T-helper 1 cell (primary cell): ENCODE data around the gene VGF.
"Not testable (repeated sequence)": the region's sequence is repeated elsewhere in the genome, so short reads cannot be mapped to it uniquely, and the experiment has no call there.

Experiments
- DNase-seq, 5 donors: peaks; one replicate each; pipeline ENCODE4 v3.0.0-alpha.2; 2012 to 2020

The VGF gene

GRCh38 chr7:101134399-101134980 is 30.9 kb downstream of the VGF start:
- DNase-seq: no peak

- no peak for DNase-seq
Observed at GRCh38 chr7:101133621-101134398, 31.6 kb downstream of the VGF start.

GRCh38 chr7:101132626-101133600 is 32.5 kb downstream of the VGF start:
- not testable (repeated sequence) for DNase-seq

- no peak for DNase-seq
Observed at GRCh38 chr7:101129603-101130117, 35.7 kb downstream of the VGF start.

- DNase-seq: no peak
Observed at GRCh38 chr7:101128040-101128834, 37.1 kb downstream of the VGF start.

- no peak for DNase-seq
Observed at GRCh38 chr7:101127460-101128039, 37.8 kb downstream of the VGF start.

- peak in 4 of 5 donors; percentile 12 to 65 (median 20) for DNase-seq
Observed at GRCh38 chr7:101126651-101127459, 38.5 kb downstream of the VGF start, which contains the start of gene SERPINE1. Gene SERPINE1 (plus strand): TSS chr7:101127104. CDS start chr7:101128394, 1,290 bp downstream.

- DNase-seq: peak in 1 of 5 donors; percentile 25
Observed at GRCh38 chr7:101125989-101126650, 39.2 kb downstream of the VGF start.

- no peak for DNase-seq
Observed at GRCh38 chr7:101124376-101125056, 40.9 kb downstream of the VGF start.

GRCh38 chr7:101123703-101124068 is 41.7 kb downstream of the VGF start:
- DNase-seq: no peak

- no peak for DNase-seq
Observed at GRCh38 chr7:101122933-101123702, 42.3 kb downstream of the VGF start.

- no peak for DNase-seq
Observed at GRCh38 chr7:101121991-101122932, 43.1 kb downstream of the VGF start.

GRCh38 chr7:101121631-101121990 is 43.8 kb downstream of the VGF start:
- not testable (repeated sequence) for DNase-seq

- DNase-seq: no peak
Observed at GRCh38 chr7:101120315-101120714, 45.1 kb downstream of the VGF start.

- DNase-seq: no peak
Observed at GRCh38 chr7:101119876-101120275, 45.5 kb downstream of the VGF start.

- no peak for DNase-seq
Observed at GRCh38 chr7:101118856-101119255, 46.5 kb downstream of the VGF start.

GRCh38 chr7:101116898-101117297 is 48.5 kb downstream of the VGF start:
- no peak for DNase-seq

- DNase-seq: no peak
Observed at GRCh38 chr7:101115215-101115614, 50.2 kb downstream of the VGF start.
